MM.1S (cell line): ENCODE results near the gene ELL.

Experiments used
- DNase-seq: peaks from one replicate; pipeline ENCODE4 v3.0.0-alpha.2; 2015
- H2AFZ ChIP-seq: fragments of 300-600 bp; sonication (generic); 2 replicates; pipeline ENCODE4 v1.6.0; 2016; ENCODE audit warnings: antibody characterized with exemption, low read length
- H3F3A ChIP-seq: fragments of 300-600 bp; sonication (generic); 2 replicates; pipeline ENCODE4 v1.6.1; 2016; ENCODE audit warnings: mild to moderate bottlenecking, antibody characterized with exemption, low read length, moderate library complexity, mixed read lengths; ENCODE audit not compliant: insufficient read depth
- H3K27ac ChIP-seq: fragments of 300-600 bp; sonication (generic); 2 replicates; pipeline ENCODE4 v1.5.1; 2016; ENCODE audit warnings: mild to moderate bottlenecking, low read length
- H3K27me3 ChIP-seq: fragments of 300-600 bp; sonication (generic); replicated peaks from 2 replicates; pipeline ENCODE4 v1.6.0; 2016; ENCODE audit warnings: low read length; ENCODE audit not compliant: insufficient read depth
- H3K36me3 ChIP-seq: fragments of 300-600 bp; sonication (generic); replicated peaks from 2 replicates; pipeline ENCODE4 v1.6.1; 2016; ENCODE audit warnings: mild to moderate bottlenecking, low read length, mixed read lengths; ENCODE audit not compliant: insufficient read depth
- H3K4me1 ChIP-seq: fragments of 300-600 bp; sonication (generic); 2 replicates; pipeline ENCODE4 v1.6.1; 2016; ENCODE audit warnings: low read length, mixed read lengths
- H3K4me2 ChIP-seq: fragments of 300-600 bp; sonication (generic); 2 replicates; pipeline ENCODE4 v1.6.0; 2016; ENCODE audit warnings: low read depth, low read length
- H3K4me3 ChIP-seq: fragments of 300-600 bp; sonication (generic); 2 replicates; pipeline ENCODE4 v1.5.1; 2016; ENCODE audit warnings: low read length, mixed read lengths
- H3K79me2 ChIP-seq: fragments of 300-600 bp; sonication (generic); 2 replicates; pipeline ENCODE4 v1.6.1; 2016; ENCODE audit warnings: mixed run types, low read length, mixed read lengths
- H3K9ac ChIP-seq: fragments of 300-600 bp; sonication (generic); 2 replicates; pipeline ENCODE4 v1.6.1; 2016; ENCODE audit warnings: low read length, mixed read lengths
- H3K9me2 ChIP-seq: fragments of 300-600 bp; sonication (generic); replicated peaks from 2 replicates; pipeline ENCODE4 v1.6.1; 2016; ENCODE audit warnings: mild to moderate bottlenecking, low read length, mixed read lengths; ENCODE audit not compliant: insufficient read depth
- H3K9me3 ChIP-seq: fragments of 300-600 bp; sonication (generic); replicated peaks from 2 replicates; pipeline ENCODE4 v1.6.1; 2016; ENCODE audit warnings: mild to moderate bottlenecking, low read length, mixed read lengths; ENCODE audit not compliant: insufficient read depth
- H4K20me1 ChIP-seq: fragments of 300-600 bp; sonication (generic); 2 replicates; pipeline ENCODE4 v1.6.1; 2016; ENCODE audit warnings: mild to moderate bottlenecking, low read length, moderate library complexity, mixed read lengths; ENCODE audit not compliant: insufficient read depth
- CTCF ChIP-seq: fragments of 300-600 bp; sonication (generic); IDR thresholded peaks from 2 replicates; pipeline ENCODE4 v1.5.1; 2016; ENCODE audit warnings: antibody characterized with exemption, low read length, mixed read lengths
- EZH2 ChIP-seq: fragments of 300-600 bp; sonication (generic); optimal IDR thresholded peaks from 2 replicates; pipeline ENCODE3; 2017; ENCODE audit warnings: low read depth, mild to moderate bottlenecking, antibody characterized with exemption, low read length, mixed read lengths
- EZH2phosphoT487 ChIP-seq: fragments of 300-600 bp; sonication (generic); IDR thresholded peaks from 2 replicates; pipeline ENCODE4 v1.6.1; 2018; ENCODE audit warnings: antibody characterized with exemption, low read length

ELL gene

GRCh38 chr19:18532168-18532890, 10.5 kb upstream of the ELL start:
- no peak overlapping the region for H3K9ac ChIP-seq
- H3F3A ChIP-seq, result no peaks in the 10 kb centered on the region
- H3K9me3 ChIP-seq, result no peaks in the 10 kb centered on the region
- no peak for DNase-seq
- TF ChIP-seq CTCF, result no peak
- no peak for TF ChIP-seq EZH2phosphoT487
- TF ChIP-seq EZH2, result no peak
- no peaks in the 10 kb centered on the region for H3K9me2 ChIP-seq
- H3K36me3 ChIP-seq, result no peaks in the 10 kb centered on the region
- H3K27me3 ChIP-seq, result no peaks in the 10 kb centered on the region
- peaks cover 6% of the 10 kb centered on the region; the same call in 1 of the 2 replicates for H3K4me1 ChIP-seq
- no peak overlapping the region for H2AFZ ChIP-seq
- H4K20me1 ChIP-seq, result no peaks in the 10 kb centered on the region
- H3K27ac ChIP-seq, result no peak overlapping the region
- H3K4me2 ChIP-seq, result no peak overlapping the region
- no peaks in the 10 kb centered on the region for H3K79me2 ChIP-seq
- H3K4me3 ChIP-seq, result no peak overlapping the region

GRCh38 chr19:18531485-18531884, 9.6 kb upstream of the ELL start:
- no peak for TF ChIP-seq EZH2phosphoT487
- no peak for TF ChIP-seq EZH2
- no peak for TF ChIP-seq CTCF

GRCh38 chr19:18529782-18530181, 7.9 kb upstream of the ELL start:
- no peak overlapping the region for H3K4me3 ChIP-seq
- no peak overlapping the region for H3K27ac ChIP-seq
- H3K4me2 ChIP-seq, result no peak overlapping the region
- DNase-seq, result no peak
- no peaks in the 10 kb centered on the region for H4K20me1 ChIP-seq
- H3K79me2 ChIP-seq, result no peaks in the 10 kb centered on the region
- TF ChIP-seq EZH2phosphoT487 (no peak), CTCF (no peak), EZH2 (no peak)
- H2AFZ ChIP-seq, result no peak overlapping the region
- no peaks in the 10 kb centered on the region for H3K36me3 ChIP-seq
- H3K4me1 ChIP-seq, result peaks cover 6% of the 10 kb centered on the region; the same call in 1 of the 2 replicates
- no peaks in the 10 kb centered on the region for H3K9me3 ChIP-seq
- no peak overlapping the region for H3K9ac ChIP-seq
- H3K27me3 ChIP-seq, result no peaks in the 10 kb centered on the region
- H3K9me2 ChIP-seq, result no peaks in the 10 kb centered on the region
- H3F3A ChIP-seq, result no peaks in the 10 kb centered on the region

More at GRCh38 chr19:18531485-18531884, 9.6 kb upstream of the ELL start:
- Histone ChIP-seq H4K20me1 (no peaks in the 10 kb centered on the region), H3K9me2 (no peaks in the 10 kb centered on the region), H3K36me3 (no peaks in the 10 kb centered on the region), H3F3A (no peaks in the 10 kb centered on the region), H2AFZ (no peak overlapping the region), H3K27ac (no peak overlapping the region), H3K4me3 (no peak overlapping the region), H3K27me3 (no peaks in the 10 kb centered on the region), H3K4me2 (no peak overlapping the region), H3K4me1 (peaks cover 6% of the 10 kb centered on the region; the same call in 1 of the 2 replicates), H3K9me3 (no peaks in the 10 kb centered on the region), H3K9ac (no peak overlapping the region), H3K79me2 (no peaks in the 10 kb centered on the region)
- no peak for DNase-seq
